Panc1 (cell line): ENCODE measurements around the gene SMURF2. TPM values are rescaled to one million over a fixed set of nuclear protein-coding genes. Genes with fewer than 3 reads are reported as not detected.
A peak's percentile ranks its signal among the peaks of the same experiment; 100 is the strongest.

Experiments
- ATAC-seq: fragments of 200-7000 bp; cut with Tn5 transposase; 2 replicates; pipeline ENCODE4 v1.9.1; 2020; ENCODE audit warnings: mild to moderate bottlenecking, moderate library complexity
- BruUV-seq: library from RNA; stranded (reverse); fragments of 400-500 nt; replicated peaks from 2 replicates; lab custom pipeline; 2021; lab: Mats Ljungman, UMichigan
- CTCF ChIA-PET: fragments of 300-600 bp; sonication (Branson Sonifier 250); formaldehyde crosslinking; loops from one replicate; lab custom pipeline; 2022; ENCODE audit warnings: antibody characterized with exemption; lab: Charles Lee
- POLR2A ChIA-PET: fragments of 300-600 bp; sonication (Branson Sonifier 250); formaldehyde crosslinking; loops from one replicate; lab custom pipeline; 2022; ENCODE audit warnings: antibody characterized with exemption; lab: Charles Lee
- DNase-seq: peaks from one replicate; pipeline ENCODE4 v3.0.0-alpha.2; 2010; ENCODE audit warnings: low read depth, low spot score
- H3K27ac ChIP-seq: 2 replicates; pipeline ENCODE4 v1.5.1; 2011; ENCODE audit warnings: mild to moderate bottlenecking, low read length, inconsistent platforms
- H3K27me3 ChIP-seq: fragments of 200-500 bp; sonication (Bioruptor generic); 2 replicates; pipeline ENCODE4 v1.6.0; 2014; ENCODE audit warnings: low read length, inconsistent platforms; ENCODE audit not compliant: control insufficient read depth, insufficient read depth
- H3K36me3 ChIP-seq: fragments of 200-500 bp; sonication (Bioruptor generic); 2 replicates; pipeline ENCODE4 v1.5.1; 2014; ENCODE audit warnings: inconsistent platforms, mild to moderate bottlenecking, low read length, moderate library complexity; ENCODE audit not compliant: control insufficient read depth, insufficient read depth
- H3K4me1 ChIP-seq: 2 replicates; pipeline ENCODE4 v1.5.1; 2011; ENCODE audit warnings: inconsistent platforms, mild to moderate bottlenecking, low read length, moderate library complexity; ENCODE audit not compliant: control insufficient read depth, insufficient read depth
- H3K4me3 ChIP-seq, 2 experiments: 2 replicates each; pipeline ENCODE4 v1.5.1; 2011 to 2012; ENCODE audit warnings: low read depth in 2 of 2, low read length in 2 of 2, mild to moderate bottlenecking in 2 of 2, inconsistent platforms in 1 of 2, moderate library complexity in 1 of 2
- H3K9me3 ChIP-seq: fragments of 200-500 bp; sonication (Bioruptor generic); 2 replicates; pipeline ENCODE4 v1.5.1; 2014; ENCODE audit warnings: low read depth, mild to moderate bottlenecking, inconsistent platforms, low read length, moderate library complexity; ENCODE audit not compliant: control insufficient read depth, insufficient read depth
- CTCF ChIP-seq: fragments of 450-650 bp; IDR thresholded peaks from 2 replicates; pipeline ENCODE4 v1.5.1; 2017; ENCODE audit warnings: mild to moderate bottlenecking
- POLR2AphosphoS5 ChIP-seq: IDR thresholded peaks from 2 replicates; pipeline ENCODE4 v1.6.1; 2012; ENCODE audit warnings: mild to moderate bottlenecking, low read depth, low read length, moderate library complexity
- REST ChIP-seq, 2 experiments: IDR thresholded peaks; 2 replicates each; pipeline ENCODE4 v1.6.1; 2011 to 2012; ENCODE audit warnings: low read depth in 2 of 2, control low read depth in 1 of 2, low read length in 1 of 2, mild to moderate bottlenecking in 1 of 2, moderate library complexity in 1 of 2; ENCODE audit not compliant: insufficient read depth in 1 of 2
- SIN3A ChIP-seq: IDR thresholded peaks from 2 replicates; pipeline ENCODE4 v1.6.1; 2012; ENCODE audit warnings: low read depth, mild to moderate bottlenecking, low read length, moderate library complexity, borderline replicate concordance; ENCODE audit not compliant: insufficient read depth
- TCF7L2 ChIP-seq: IDR thresholded peaks from 2 replicates; pipeline ENCODE4 v1.6.1; 2011; ENCODE audit warnings: mild to moderate bottlenecking, low read depth, low read length, inconsistent platforms
- in situ Hi-C: cut with HindIII; loops from 2 replicates; pipeline ENCODE4 v1.10.0; 2016; ENCODE audit warnings: low sequenced_read_pairs, low pct_unique_long_range_greater_than_20kb
- intact Hi-C: fragments of 100-400 bp; cut with micrococcal nuclease; formaldehyde crosslinking; loops from one replicate; pipeline ENCODE4 v1.10.0; 2022; ENCODE audit not compliant: unreplicated experiment
- total RNA-seq: library from RNA; stranded (reverse); gene quantifications from one replicate; pipeline ENCODE4 v1.2.1, GENCODE V29; 2021; ENCODE audit not compliant: unreplicated experiment

The SMURF2 gene
- total RNA-seq, 1 experiment from 2014 or later, result 21.3 TPM

GRCh38 chr17:64544742-64545141, 117.4 kb downstream of the SMURF2 start:
- intact Hi-C loops, result no loop called here
- H3K9me3 ChIP-seq, result no peaks in the 10 kb centered on the region
- no peak for DNase-seq
- TF ChIP-seq SIN3A, result no peak
- CTCF ChIA-PET, result no interaction called here
- no TSS peak for BruUV-seq
- no peak overlapping the region for H3K27ac ChIP-seq
- H3K4me3 ChIP-seq, result no peak overlapping the region
- H3K36me3 ChIP-seq, result peaks cover 7% of the 10 kb centered on the region
- no peaks in the 10 kb centered on the region for H3K4me1 ChIP-seq
- no peaks in the 10 kb centered on the region for H3K27me3 ChIP-seq
- POLR2A ChIA-PET, result no interaction called here
- ATAC-seq, result no peak
- in situ Hi-C loops, result no loop called here

GRCh38 chr17:64540118-64540776, 121.9 kb downstream of the SMURF2 start:
- H3K9me3 ChIP-seq, result no peaks in the 10 kb centered on the region
- no TSS peak for BruUV-seq
- intact Hi-C loops, result no loop called here
- in situ Hi-C loops, result no loop called here
- DNase-seq, result no peak
- no peak overlapping the region for H3K4me3 ChIP-seq
- no peaks in the 10 kb centered on the region for H3K27me3 ChIP-seq
- no peak for TF ChIP-seq POLR2AphosphoS5
- TF ChIP-seq TCF7L2, result no peak
- TF ChIP-seq CTCF, result no peak
- TF ChIP-seq REST (IDR thresholded peaks at IDR 0.05; ENCODE audit: insufficient read depth in 1 of 2, low read depth in 2 of 2, low read length in 1 of 2), result no peak
- no peak for TF ChIP-seq SIN3A
- ChIA-PET CTCF (interaction anchor here (0.9 kb wide), 1 partner anchor 102 kb away, joined by 4 read pairs; no protein-coding TSS in a partner anchor), POLR2A (no interaction called here)
- no peak overlapping the region for H3K27ac ChIP-seq
- H3K36me3 ChIP-seq, result peaks cover 10% of the 10 kb centered on the region
- no peak for ATAC-seq
- no peaks in the 10 kb centered on the region for H3K4me1 ChIP-seq

GRCh38 chr17:64538508-64539130, 123.5 kb downstream of the SMURF2 start:
- ChIA-PET CTCF (no interaction called here), POLR2A (interaction anchor here (0.6 kb wide), 1 partner anchor 98 kb away, joined by 4 read pairs; no protein-coding TSS in a partner anchor)
- ATAC-seq (peak; percentile 37; the same call in 1 of the 2 replicates), DNase-seq (no peak)
- Histone ChIP-seq H3K9me3 (no peaks in the 10 kb centered on the region), H3K36me3 (peaks cover 8% of the 10 kb centered on the region), H3K27ac (no peak overlapping the region), H3K4me3 (no peak overlapping the region), H3K4me1 (no peaks in the 10 kb centered on the region), H3K27me3 (no peaks in the 10 kb centered on the region)
- in situ Hi-C loops (no loop called here), intact Hi-C loops (no loop called here)
- no TSS peak for BruUV-seq
- TF ChIP-seq TCF7L2 (no peak), SIN3A (no peak), POLR2AphosphoS5 (no peak), CTCF (no peak), REST (IDR thresholded peaks at IDR 0.05; ENCODE audit: insufficient read depth in 1 of 2, low read depth in 2 of 2, low read length in 1 of 2) (no peak)
